ENCODE measurements around the gene SPX.

GRCh38 chr12:21499765-21500164 is 26.3 kb upstream of the SPX start:
- TF ChIP-seq, protein P1, sequence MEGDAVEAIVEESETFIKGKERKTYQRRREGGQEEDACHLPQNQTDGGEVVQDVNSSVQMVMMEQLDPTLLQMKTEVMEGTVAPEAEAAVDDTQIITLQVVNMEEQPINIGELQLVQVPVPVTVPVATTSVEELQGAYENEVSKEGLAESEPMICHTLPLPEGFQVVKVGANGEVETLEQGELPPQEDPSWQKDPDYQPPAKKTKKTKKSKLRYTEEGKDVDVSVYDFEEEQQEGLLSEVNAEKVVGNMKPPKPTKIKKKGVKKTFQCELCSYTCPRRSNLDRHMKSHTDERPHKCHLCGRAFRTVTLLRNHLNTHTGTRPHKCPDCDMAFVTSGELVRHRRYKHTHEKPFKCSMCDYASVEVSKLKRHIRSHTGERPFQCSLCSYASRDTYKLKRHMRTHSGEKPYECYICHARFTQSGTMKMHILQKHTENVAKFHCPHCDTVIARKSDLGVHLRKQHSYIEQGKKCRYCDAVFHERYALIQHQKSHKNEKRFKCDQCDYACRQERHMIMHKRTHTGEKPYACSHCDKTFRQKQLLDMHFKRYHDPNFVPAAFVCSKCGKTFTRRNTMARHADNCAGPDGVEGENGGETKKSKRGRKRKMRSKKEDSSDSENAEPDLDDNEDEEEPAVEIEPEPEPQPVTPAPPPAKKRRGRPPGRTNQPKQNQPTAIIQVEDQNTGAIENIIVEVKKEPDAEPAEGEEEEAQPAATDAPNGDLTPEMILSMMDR (conservative IDR thresholded peaks at IDR 0.05), result no peak
- TF ChIP-seq ZFX (IDR thresholded peaks at IDR 0.05), result no peak

Data from C4-2B (cell line).